ENCODE measurements around the gene ZNF511.

Gene ZNF511

GRCh38 chr10:133293810-133294119, 14.9 kb upstream of the ZNF511 start:
- no peak for DNase-seq

GRCh38 chr10:133294189-133294588, 14.5 kb upstream of the ZNF511 start:
- DNase-seq = no peak

DNA sequence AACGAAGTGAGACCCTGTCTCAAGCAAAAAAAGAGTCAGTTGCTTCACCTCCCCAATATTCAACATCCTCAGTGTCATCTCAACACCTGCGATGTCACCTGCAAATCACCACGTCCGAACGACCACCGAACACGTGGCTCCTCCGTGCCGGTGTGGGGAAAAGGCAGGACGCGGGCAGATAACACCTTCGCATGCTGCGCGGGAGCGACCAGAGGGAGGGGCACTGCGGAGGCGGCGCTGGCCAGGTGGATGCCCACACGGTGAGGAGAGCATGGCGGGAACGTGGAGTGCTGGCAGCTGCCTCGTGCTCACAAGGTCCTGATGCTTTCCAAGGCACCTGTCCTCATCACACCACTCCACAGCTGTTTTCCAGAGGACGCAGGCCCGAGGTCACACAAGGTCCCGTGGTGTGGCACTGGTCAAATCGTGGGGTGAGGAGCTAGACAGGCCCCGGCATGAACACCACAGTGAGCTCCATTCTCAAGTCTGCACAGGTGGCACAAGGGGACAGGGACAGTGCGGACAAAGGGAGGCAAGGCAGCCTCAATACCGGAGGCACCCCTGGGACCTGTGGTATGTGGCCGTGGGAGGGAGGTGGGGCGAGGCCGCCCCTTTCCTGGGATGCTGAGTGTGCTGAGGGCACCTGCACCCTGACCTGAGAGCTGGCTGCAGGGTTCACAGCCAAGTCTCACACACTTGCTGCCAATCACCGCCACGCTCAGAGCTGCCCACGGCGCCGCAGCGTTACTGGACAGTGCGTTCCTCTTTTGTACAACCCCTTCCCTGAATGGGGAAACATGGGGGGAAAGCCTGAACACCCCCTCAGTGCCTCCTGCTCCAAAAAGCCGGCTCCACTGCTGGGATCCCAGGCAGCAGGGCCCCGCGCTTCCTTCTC, 13.0 kb upstream of the ZNF511 start:
- no peak for DNase-seq

GRCh38 chr10:133297504-133297903, 11.2 kb upstream of the ZNF511 start:
- no peak for DNase-seq

DNA sequence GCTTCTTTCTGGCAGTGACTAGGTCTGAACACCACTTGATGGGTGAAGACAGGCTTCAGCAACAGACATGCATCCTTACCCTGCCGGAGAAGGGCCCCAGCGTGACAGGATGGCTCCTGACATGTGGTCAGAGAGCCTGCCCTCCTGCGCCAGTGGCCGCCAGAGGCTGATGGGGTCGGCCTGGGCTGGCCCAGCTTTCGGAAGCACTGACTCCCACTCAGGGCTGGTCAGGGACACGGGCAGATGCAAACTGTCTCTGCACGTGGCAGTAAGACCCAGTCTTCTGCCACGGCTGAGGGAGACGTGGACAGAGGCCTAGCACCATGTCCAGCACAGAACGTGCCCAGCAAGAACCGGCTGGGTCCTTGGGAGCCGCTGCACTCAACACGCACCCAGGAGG, 10.2 kb upstream of the ZNF511 start:
- no peak for DNase-seq

- no peak for DNase-seq
Measured at GRCh38 chr10:133299224-133299623, 9.5 kb upstream of the ZNF511 start.

DNA sequence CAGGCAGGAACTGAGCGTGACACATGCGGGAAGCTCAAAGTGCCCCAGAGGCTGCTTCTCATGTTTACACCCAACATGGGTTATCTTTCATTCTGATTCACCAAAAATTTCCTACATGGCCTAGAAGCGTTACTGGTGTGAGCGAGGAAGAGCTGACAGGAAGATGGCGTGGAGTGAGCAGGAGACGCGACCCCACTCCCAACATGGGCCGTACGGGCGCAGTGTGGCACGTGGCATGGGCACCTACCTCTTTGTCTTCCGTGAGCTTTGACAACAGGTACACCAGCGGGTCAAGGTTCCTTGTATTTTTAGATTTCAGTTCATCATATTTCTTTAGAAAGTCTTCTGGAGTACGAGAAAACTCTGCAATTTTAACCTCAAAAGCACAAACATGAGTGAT, 9.0 kb upstream of the ZNF511 start:
- DNase-seq = no peak

DNA sequence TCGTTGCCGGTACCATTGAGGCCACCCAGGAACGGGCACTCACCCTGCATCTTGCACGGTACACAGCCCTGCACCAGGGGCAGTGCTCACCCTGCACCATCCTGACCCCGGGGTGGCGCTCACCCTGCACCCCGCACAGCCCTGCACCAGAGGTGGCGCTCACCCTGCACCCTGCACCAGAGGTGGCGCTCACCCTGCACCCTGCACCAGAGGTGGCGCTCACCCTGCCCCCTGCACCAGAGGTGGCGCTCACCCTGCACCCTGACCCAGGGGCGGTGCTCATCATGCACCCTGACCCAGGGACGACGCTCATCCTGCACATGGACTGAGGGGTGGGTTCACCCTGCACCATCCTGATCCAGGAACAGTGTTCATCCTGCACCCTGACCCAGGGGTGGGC, 6.5 kb upstream of the ZNF511 start:
- no peak for DNase-seq

GRCh38 chr10:133303206-133303605, 5.5 kb upstream of the ZNF511 start:
- no peak for DNase-seq

GRCh38 chr10:133306097-133306476, 2.6 kb upstream of the ZNF511 start:
- no peak for DNase-seq

- DNase-seq = no peak
Measured at GRCh38 chr10:133306941-133307379, 1.8 kb upstream of the ZNF511 start.

- DNase-seq = peak; percentile 86
Measured at GRCh38 chr10:133307776-133308420, 816 bp upstream of the ZNF511 start.

GRCh38 chr10:133309100-133309719, 496 bp downstream of the ZNF511 start:
- DNase-seq = peak; percentile 92

GRCh38 chr10:133309720-133310398, 1.1 kb downstream of the ZNF511 start:
- no peak for DNase-seq

GRCh38 chr10:133310399-133310755, 1.7 kb downstream of the ZNF511 start:
- no peak for DNase-seq

- DNase-seq = no peak
Measured at GRCh38 chr10:133310789-133311188, 2.1 kb downstream of the ZNF511 start.

GRCh38 chr10:133311570-133311969, 2.9 kb downstream of the ZNF511 start:
- no peak for DNase-seq

DNA sequence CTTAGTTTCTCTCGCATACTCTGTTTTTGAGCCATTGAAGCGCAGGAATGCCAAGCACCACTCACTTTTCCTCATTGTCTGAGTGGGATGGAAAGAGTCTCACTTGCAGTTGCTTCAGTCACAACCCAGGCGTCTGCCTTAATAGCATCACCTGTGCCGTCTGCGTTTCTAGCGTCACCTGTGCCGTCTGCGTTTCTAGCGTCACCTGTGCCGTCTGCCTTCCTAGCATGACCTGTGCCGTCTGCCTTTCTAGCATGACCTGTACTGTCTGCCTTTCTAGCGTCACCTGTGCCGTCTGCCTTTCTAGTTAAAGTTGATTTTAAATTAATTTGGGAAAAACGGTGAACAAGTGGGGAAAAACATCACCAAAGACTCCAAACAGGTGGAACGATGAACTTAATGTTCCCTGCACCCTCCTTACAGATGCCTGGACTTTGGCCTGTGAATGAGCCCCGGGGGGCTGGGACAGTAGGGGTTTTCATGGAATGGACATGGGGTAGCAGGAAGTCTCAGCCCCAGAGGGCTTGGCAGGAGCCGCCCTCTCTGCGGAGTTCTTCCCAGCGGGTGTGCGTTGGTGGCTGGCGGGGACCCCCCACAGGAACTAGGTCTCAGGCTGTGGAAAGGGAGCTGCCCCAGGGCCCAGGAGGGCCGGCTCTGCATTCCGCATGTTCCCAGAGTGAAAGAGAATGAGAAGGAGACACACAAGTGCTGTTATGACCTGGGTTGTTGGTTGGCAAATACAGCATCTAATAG, 3.5 kb downstream of the ZNF511 start:
- no peak for DNase-seq

- DNase-seq = no peak
Measured at GRCh38 chr10:133312769-133313145, 4.0 kb downstream of the ZNF511 start.

- no peak for DNase-seq
Measured at GRCh38 chr10:133313192-133313591, 4.5 kb downstream of the ZNF511 start.

GRCh38 chr10:133314911-133315310, 6.2 kb downstream of the ZNF511 start:
- DNase-seq = no peak

GRCh38 chr10:133315847-133316246, 7.1 kb downstream of the ZNF511 start:
- DNase-seq = no peak

DNA sequence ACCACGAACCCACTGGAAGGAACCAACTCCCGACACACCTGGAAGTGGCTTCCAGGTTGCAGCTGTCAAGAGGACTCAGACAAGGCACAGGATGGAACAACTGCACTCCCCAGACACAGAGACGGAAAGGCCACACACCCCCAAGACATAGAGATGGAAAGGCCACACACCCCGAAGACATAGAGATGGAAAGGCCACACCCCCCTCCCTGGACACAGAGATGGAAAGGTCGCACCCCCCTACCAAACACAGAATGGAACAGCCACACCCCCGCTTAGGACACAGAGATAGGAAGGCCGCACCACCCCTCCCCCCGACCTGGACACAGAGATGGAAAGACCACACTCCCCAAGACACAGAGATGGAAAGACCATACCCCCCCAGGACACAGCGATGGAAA, 7.6 kb downstream of the ZNF511 start:
- no peak for DNase-seq

Data from effector CD4-positive, alpha-beta T cell (primary cell).